Anterior cingulate cortex (tissue), 58 donors: ENCODE results near the gene GPAM.
"Not testable (repeated sequence)": the region's sequence is repeated elsewhere in the genome, so short reads cannot be mapped to it uniquely, and the experiment has no call there.

Experiments
- DNase-seq, 58 donors: peaks; one replicate each; lab custom pipeline; 2025; lab: John Stamatoyannopoulos, UW

GPAM gene

GRCh38 chr10:112216151-112216550 lies 32.6 kb upstream of the GPAM start:
- no peak for DNase-seq

DNA sequence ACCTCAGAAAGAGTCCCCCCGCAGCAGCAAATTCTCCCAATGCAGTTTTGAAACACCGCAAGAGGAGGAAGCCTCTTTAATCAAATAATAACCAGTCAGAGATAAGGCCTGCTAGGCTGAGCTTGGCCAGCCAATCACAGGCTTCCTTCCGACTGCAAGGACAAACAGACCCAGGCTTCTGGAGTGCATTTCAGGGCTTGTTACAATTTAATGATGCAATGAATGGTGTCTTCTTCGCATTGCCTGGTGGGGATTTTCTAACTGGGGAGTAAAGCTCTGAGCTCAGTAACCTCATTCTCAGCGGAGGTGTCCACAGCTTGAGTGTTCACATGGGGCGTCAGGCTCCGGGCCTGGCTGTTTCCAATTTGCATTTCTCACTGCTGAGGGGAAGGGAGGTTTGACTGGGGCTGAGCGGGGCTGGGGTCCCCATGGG lies 31.8 kb upstream of the GPAM start:
- no peak for DNase-seq

DNA sequence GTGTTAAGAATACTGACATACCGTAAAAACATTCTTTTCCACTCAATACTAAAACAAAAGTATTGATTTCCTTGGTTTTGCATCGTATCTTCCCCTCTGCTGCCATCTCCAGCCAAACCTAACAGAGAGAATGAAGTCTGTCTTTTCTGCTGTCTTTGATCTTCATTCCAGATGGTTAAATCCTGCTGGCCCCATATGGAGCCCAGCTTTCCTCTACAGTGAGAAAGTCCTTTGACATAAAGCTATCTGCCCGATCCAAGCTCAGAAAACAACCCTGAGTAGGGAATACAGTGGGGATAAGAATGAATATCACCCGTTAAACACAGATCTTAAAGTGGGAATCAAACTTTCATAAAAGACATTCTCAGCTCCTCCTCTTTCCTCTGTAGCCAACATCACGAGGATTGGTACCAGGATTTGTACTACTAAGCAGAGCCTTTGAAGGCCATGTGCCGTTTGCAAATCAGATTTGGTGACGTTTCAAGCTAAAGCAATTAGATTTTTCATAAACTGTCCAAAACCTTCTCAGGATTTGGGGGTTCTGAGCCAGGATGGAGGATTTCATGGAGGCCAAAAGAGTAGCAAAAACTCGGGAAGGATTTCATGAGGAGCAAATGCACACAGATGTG lies 30.8 kb upstream of the GPAM start:
- DNase-seq, result no peak

DNA sequence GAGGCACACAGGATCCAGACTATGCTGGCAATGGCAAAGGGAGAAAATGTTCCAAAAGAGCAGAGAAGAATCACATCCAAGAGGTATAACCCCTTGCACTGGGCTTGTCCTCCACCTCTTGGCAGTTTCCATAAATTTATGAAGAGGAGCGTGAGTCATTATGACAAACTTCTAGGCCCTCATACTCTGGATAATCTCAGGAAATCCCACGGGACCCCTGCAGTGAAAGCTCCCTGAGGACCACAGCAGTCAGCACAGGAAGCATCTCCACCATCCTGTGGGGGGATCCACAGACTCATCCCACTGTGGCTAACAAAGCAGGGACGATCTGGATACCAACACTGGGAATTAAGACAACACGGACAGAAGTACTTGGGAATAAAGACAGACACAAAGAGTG lies 30.3 kb upstream of the GPAM start:
- no peak for DNase-seq

GRCh38 chr10:112213098-112213823 lies 29.7 kb upstream of the GPAM start:
- DNase-seq, result no peak

DNA sequence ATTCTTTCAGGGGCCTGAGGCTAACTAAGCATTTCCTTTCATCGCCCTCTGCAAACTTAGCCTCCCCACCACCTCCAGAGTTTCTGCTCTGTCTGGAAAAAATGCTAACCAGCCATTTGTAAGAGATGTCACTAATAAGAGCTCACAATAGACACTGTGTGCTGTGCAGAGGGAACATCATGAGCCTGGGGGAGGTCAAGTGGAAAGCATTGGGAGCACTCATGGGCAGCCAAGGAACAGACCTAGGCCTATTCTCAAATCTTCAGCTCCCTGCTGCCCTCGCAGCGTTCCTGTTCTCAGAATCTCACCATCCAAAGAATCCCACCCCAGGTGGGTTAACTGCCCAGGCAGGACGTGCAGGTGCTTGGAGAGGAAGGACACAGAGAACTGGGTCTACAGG lies 27.1 kb upstream of the GPAM start:
- peak in 3 of 58 donors; percentile 7 to 10 (median 8) for DNase-seq

- DNase-seq, result peak in 31 of 58 donors; percentile 6 to 75 (median 37)
Observed at GRCh38 chr10:112209684-112210131, 26.1 kb upstream of the GPAM start.

DNA sequence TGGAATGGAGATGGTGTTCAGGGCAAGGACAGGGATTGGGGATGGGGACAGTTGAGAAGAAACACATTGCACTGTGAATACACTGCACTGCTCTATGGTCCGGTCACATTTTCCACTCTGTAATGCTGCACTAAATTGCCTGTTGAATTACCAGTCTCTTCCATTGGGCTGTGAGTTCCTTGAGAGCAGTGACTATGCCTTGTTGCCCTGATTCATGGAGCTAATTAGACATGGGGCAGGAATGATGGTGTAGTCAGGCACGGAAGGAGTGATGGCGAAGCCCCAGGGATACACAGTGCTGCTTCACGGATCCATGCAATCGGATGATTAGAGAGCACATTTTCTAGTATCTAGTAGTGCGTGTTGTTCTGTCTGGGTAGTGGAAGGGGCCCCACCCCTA lies 25.4 kb upstream of the GPAM start:
- DNase-seq, result no peak

DNA sequence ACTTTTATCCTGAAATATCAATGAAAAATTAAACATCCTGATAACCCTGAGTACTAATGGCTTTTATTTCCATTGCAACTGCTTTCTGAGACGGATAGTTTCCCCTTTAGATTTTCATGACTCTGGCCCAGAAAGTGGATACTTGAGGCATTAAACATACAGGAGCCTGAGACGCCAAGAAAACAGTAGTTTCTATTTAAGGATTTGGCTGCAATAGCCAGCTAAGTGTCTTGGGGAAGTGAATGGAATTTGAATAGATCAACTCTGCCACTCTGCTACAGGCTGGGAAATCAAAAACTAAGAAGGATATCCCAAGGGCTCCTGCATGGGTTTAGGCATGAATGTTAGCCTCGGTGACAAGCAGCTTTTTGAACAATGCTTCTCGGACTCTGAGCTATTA lies 24.7 kb upstream of the GPAM start:
- no peak for DNase-seq

GRCh38 chr10:112203328-112204076 lies 19.9 kb upstream of the GPAM start:
- DNase-seq, result no peak

DNA sequence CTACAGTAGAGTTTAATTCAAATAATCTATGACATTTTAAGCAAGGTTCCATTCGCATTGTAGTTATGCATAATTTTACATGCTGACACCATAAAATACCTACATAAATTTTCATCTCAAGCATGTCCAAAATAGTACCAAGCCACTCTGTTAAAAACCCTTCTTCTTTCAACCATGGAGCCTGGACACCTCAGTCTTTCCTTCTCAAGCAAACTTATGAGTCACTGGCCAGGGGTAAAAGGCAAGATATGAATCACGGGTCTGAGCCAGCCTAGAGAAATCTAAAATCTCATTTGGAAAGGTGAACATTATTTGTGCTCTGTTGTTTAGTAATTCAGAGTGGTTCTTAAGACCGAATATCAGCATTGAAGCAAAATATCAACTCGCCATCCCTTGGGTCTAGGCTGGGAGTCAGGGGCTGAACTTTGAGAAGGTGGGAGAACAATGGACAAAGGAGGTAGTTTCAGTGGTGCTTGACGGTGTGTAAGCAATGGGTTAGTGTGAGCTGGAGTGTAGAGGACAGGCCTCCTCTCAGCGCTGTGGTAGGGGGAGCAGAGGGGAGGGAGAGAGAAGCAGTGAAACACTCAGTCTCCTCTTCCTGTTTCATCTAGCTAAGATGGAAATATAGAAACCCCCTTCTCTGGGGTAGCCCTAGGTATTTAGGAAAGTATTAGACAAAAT lies 19.1 kb upstream of the GPAM start:
- DNase-seq, result no peak

DNA sequence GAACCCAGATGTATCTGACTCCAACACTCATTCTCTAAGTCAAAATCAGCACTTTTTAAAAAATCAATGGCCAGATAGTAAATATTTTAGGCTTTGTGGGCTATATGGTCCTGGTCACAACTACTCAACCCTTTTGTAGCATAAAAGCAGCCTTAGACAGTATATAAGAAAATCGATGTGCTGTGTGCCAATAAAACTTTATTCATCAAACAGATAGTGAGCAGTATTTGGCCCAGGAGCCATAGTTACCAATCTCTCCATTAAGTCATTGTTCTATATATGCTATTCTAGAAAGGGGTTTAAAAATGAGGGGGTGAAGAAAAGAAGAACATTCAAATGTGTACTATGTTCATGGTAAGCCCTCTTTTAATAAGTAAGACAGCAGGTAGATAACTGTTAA lies 18.5 kb upstream of the GPAM start:
- no peak for DNase-seq

- no peak for DNase-seq
Observed at GRCh38 chr10:112201334-112201733, 17.8 kb upstream of the GPAM start.

DNA sequence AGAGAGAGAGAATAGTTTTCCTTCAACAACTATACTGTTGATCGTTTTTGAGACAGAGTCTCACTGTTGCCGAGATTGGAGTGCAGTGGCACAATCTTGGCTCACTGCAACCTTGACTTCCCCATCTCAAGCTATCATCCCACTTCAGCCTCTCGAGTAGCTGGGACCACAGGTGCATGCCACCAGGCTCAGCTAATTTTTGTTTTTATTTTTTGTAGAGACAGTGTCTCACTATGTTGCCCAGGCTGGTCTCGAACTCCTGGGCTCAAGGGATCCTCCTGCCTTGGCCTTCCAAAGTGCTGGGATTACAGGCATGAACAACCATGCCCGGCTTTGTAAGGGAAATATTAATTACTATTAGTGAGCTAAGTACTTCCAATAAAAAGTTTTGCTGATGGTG lies 16.7 kb upstream of the GPAM start:
- DNase-seq, result not testable (repeated sequence)

DNA sequence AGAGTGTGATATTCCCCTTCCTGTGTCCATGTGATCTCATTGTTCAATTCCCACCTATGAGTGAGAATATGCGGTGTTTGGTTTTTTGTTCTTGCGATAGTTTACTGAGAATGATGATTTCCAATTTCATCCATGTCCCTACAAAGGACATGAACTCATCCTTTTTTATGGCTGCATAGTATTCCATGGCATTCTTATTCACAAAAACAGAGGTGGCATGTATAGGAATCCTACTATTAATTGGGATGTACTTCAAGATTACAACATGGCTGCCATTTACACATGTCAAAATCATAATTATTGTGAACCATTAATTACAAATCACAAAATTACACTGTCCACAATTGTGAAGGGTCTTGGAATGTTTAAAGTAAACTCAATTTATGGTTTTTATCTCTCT lies 14.1 kb upstream of the GPAM start:
- not testable (repeated sequence) for DNase-seq

GRCh38 chr10:112195224-112195623 lies 11.7 kb upstream of the GPAM start:
- DNase-seq, result no peak

- DNase-seq, result no peak
Observed at GRCh38 chr10:112191791-112192190, 8.2 kb upstream of the GPAM start.

- DNase-seq, result no peak
Observed at GRCh38 chr10:112191041-112191590, 7.6 kb upstream of the GPAM start.

DNA sequence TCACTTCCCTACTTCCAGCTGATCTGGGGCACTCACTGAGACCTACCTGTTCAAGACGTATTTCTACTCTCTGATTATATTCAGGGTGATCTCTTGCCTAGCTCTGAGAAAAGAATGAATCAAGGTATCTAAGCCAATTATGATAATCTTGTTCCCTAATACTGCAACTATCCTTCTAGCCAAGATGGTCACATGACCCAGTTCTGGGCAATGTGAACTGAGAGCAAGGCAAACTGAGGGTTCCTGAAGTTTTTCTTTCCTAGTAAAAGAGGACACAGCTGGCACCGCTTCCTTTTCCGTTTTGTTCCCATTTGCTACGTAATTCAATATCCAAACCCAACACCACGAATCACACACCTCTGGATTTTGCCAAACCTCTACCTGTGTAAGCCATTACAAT lies 5.9 kb upstream of the GPAM start:
- DNase-seq, result peak in 21 of 58 donors; percentile 13 to 78 (median 34)

DNA sequence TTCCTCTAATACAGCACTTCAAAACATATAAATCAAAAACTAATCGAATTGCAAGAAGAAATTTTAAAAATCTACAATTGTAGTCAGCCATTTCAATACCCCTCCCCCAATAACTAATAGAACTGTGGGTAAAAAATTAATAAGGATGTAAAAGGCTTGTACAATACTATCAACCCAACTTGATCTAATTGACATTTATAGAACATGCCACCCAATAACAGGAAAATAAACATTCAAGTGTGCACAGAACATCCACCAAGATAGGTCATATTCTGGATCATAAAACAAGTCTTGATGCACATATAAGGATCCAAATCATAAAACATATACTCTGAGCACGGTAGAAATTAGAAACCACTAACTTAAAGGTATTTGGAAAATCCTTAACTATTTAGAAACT lies 4.0 kb upstream of the GPAM start:
- no peak for DNase-seq

DNA sequence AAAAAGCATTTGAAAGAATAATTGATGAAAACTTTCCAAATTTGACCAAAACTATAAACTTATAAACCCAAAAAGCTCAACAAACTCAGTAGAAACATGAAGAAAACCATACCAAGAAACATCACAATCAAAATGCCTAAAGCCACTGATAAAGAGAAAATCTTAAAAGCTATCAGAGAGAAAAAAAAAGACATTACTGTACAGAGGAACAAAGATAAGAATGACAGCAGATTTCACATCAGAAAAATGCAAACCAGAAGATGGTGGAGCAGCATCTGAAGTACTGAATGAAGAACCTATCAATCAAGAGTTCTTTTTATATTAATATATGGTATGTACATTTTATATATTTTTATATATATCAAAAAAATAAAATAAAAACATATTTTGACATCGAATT lies 2.4 kb upstream of the GPAM start:
- no peak for DNase-seq
